Gastroesophageal sphincter (tissue), 4 donors: ENCODE data around the gene ACTMAP. TPM values are rescaled to one million over a fixed set of nuclear protein-coding genes. Genes with fewer than 3 reads are reported as not detected.
A peak's percentile ranks its signal among the peaks of the same experiment; 100 is the strongest.
"Not testable (repeated sequence)": the region's sequence is repeated elsewhere in the genome, so short reads cannot be mapped to it uniquely, and the experiment has no call there.

Experiments used
- ATAC-seq: fragments of 150-250 bp; one replicate; pipeline ENCODE4 v1.9.1; 2016; ENCODE audit warnings: mild to moderate bottlenecking, moderate library complexity
- H3K27ac ChIP-seq, 4 donors: fragments of 200-600 bp; sonication (generic) in 3 of 4; 1 replicate in 3 of 4; 2 replicates in 1 of 4; pipeline ENCODE4 v1.5.1; 2016 to 2019
- H3K27me3 ChIP-seq: fragments of 200-600 bp; sonication (generic); one replicate; pipeline ENCODE4 v1.5.1; 2019
- H3K36me3 ChIP-seq, 2 donors: fragments of 200-600 bp; sonication (generic); one replicate each; pipeline ENCODE4 v1.5.1; 2019; ENCODE audit warnings: control low read depth in 1 of 2
- H3K4me1 ChIP-seq, 3 donors: fragments of 200-600 bp; sonication (generic); 1 replicate in 2 of 3; 2 replicates in 1 of 3; pipeline ENCODE4 v1.5.1; 2016 to 2019; ENCODE audit warnings: control low read depth in 2 of 3
- H3K4me3 ChIP-seq, 2 donors: fragments of 200-600 bp; sonication (generic); one replicate each; pipeline ENCODE4 v1.5.1; 2019; ENCODE audit warnings: mild to moderate bottlenecking in 1 of 2, moderate library complexity in 1 of 2
- H3K9me3 ChIP-seq, 3 donors: fragments of 200-600 bp; sonication (generic); one replicate each; pipeline ENCODE4 v1.5.1; 2017 to 2019; ENCODE audit warnings: control low read depth in 2 of 3
- EP300 ChIP-seq: sonication (generic); formaldehyde crosslinking; IDR thresholded peaks from one replicate; pipeline ENCODE4 v1.6.1; 2017; ENCODE audit warnings: antibody characterized with exemption, mild to moderate bottlenecking
- POLR2A ChIP-seq, 2 donors: fragments of 450-650 bp; IDR thresholded peaks; one replicate each; pipeline ENCODE4 v1.6.1; 2017; ENCODE audit warnings: antibody characterized with exemption in 2 of 2, mild to moderate bottlenecking in 2 of 2, moderate library complexity in 1 of 2
- POLR2AphosphoS5 ChIP-seq: sonication (generic); formaldehyde crosslinking; IDR thresholded peaks from one replicate; pipeline ENCODE4 v1.6.1; 2017; ENCODE audit warnings: antibody characterized with exemption
- WGBS, 2 donors: methylation state at CpG; one replicate each; pipeline ENCODE4 v1.1.5; 2018; ENCODE audit warnings: low coverage in 1 of 2; 5-methylcytosine and 5-hydroxymethylcytosine counted together
- total RNA-seq, 4 donors: library from RNA; depleted of rRNA; stranded (reverse); fragments of >200 nt; gene quantifications; one replicate each; pipeline ENCODE4 v1.1.0, GENCODE V29; 2016
- TF ChIP-seq, protein P1 (sequence below), 4 experiments: fragments of 200-600 bp in 2 of 4; fragments of 450-650 bp in 2 of 4; sonication (generic) in 1 of 4; IDR thresholded peaks; one replicate each; pipeline ENCODE4 v1.5.1; 2017 to 2019; ENCODE audit warnings: antibody characterized with exemption in 4 of 4, mild to moderate bottlenecking in 2 of 4, moderate library complexity in 2 of 4

Gene ACTMAP
- total RNA-seq, 4 donors from 2014 or later: 0.89 to 2.4 (median 2.0) TPM

DNA sequence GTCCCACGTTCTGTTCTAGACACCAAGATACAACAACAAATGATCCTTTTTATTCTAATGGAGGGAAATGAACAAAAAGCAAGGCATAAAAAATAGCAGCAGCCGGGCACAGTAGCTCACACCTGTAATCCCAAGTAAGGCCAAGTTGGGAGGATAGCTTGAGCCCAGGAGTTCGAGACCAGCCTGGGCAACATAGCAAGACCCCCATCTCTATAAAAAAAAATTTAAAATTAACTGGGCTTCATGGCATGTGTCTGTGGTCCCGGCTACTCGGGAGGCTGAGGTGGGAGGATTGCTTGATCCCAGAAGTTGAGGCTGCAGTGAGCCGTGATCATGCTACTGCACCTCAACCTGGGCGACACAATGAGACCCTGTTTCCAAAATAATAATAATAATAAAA, 26.1 kb upstream of the ACTMAP start:
- H3K27me3 ChIP-seq: no peaks in the 10 kb centered on the region
- H3K36me3 ChIP-seq: peaks cover 0 to 7% of the 10 kb centered on the region in 2 donors
- TF ChIP-seq POLR2AphosphoS5 (no peak), EP300 (no peak), POLR2A (IDR thresholded peaks at IDR 0.05) (no peak)
- TF ChIP-seq, protein P1, sequence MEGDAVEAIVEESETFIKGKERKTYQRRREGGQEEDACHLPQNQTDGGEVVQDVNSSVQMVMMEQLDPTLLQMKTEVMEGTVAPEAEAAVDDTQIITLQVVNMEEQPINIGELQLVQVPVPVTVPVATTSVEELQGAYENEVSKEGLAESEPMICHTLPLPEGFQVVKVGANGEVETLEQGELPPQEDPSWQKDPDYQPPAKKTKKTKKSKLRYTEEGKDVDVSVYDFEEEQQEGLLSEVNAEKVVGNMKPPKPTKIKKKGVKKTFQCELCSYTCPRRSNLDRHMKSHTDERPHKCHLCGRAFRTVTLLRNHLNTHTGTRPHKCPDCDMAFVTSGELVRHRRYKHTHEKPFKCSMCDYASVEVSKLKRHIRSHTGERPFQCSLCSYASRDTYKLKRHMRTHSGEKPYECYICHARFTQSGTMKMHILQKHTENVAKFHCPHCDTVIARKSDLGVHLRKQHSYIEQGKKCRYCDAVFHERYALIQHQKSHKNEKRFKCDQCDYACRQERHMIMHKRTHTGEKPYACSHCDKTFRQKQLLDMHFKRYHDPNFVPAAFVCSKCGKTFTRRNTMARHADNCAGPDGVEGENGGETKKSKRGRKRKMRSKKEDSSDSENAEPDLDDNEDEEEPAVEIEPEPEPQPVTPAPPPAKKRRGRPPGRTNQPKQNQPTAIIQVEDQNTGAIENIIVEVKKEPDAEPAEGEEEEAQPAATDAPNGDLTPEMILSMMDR (IDR thresholded peaks at IDR 0.05): no peak
- H3K4me3 ChIP-seq: no peak overlapping the region
- peaks cover 0 to 25% (median 13%) of the 10 kb centered on the region in 3 donors for H3K4me1 ChIP-seq
- no peaks in the 10 kb centered on the region for H3K9me3 ChIP-seq
- H3K27ac ChIP-seq: peak overlapping the region in 3 of 4 donors; percentile 96 to 100 (median 98)
- ATAC-seq: no peak
- WGBS, 2 donors: 62 to 90% methylated on average over 2 to 6 of the region's 7 CpGs

DNA sequence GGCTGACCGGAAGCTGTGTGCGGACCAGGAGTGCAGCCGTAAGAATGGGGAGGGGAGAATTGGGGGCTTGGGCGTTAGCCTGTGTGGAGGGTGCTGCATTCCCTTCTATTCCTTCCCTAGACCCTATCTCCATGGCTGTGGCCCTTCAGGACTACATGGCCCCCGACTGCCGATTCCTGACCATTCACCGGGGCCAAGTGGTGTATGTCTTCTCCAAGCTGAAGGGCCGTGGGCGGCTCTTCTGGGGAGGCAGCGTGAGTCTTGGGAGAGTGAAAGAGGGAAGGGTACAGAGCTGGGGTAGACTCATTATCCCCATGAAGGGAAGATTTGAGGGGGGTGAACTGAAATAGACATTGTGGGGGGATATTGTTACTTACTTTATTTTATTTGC, 25.4 kb upstream of the ACTMAP start:
- no peak for ATAC-seq
- WGBS, 2 donors: 81% methylated on average over 5 of the region's 10 CpGs; no CpG with 5 or more reads in 1 of the 2 donors
- Histone ChIP-seq H3K36me3 (peaks cover 0 to 7% of the 10 kb centered on the region in 2 donors), H3K9me3 (no peaks in the 10 kb centered on the region), H3K4me1 (peaks cover 0 to 25% (median 13%) of the 10 kb centered on the region in 3 donors), H3K27ac (peak overlapping the region in 2 of 4 donors; percentile 4 to 98), H3K4me3 (peak overlapping the region in 1 of 2 donors; percentile 7), H3K27me3 (no peaks in the 10 kb centered on the region)
- TF ChIP-seq, protein P1 (IDR thresholded peaks at IDR 0.05): no peak
- no peak for TF ChIP-seq POLR2A (IDR thresholded peaks at IDR 0.05)
- no peak for TF ChIP-seq EP300
- TF ChIP-seq POLR2AphosphoS5: no peak

DNA sequence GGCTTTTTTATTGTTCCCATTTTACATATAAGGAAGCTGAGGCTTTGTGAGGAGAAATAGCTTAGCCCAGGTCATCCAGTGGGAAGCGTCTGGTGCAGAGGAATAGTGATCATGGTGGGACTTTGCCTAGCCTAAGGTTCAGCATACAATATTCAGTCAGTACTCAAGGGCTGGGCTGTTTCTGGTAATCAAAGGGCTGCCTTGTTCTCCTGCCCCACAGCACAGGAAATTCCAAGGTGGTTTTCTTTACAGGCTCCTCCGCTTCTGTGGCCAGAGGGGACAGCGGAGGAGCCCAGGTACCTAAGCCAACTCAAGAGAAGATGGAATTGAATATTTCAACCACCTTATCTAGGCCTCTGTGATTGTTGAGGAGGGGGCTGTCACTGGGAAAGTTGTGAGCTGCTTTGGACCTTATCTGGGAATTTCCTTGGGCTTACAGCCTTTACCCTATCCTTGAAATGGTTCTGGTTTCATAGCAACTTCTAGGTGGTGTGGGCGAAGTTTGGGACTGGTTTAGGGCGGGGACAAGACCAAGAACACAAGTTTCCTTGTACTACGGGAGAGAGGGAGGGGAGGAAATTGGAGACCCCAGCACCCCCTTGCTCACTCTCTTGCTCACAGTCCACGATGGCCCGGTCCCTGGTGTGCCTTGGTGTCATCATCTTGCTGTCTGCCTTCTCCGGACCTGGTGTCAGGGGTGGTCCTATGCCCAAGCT, 24.8 kb upstream of the ACTMAP start, which contains the start of gene MIA:
TSS of gene MIA (plus strand) at position 606 of the 716 bp plus-strand sequence. CDS start at position 628, 22 bp downstream.
- 58 to 67% methylated on average over 1 to 4 of the region's 9 CpGs for WGBS, 2 donors
- no peak for ATAC-seq
- Histone ChIP-seq H3K9me3 (no peaks in the 10 kb centered on the region), H3K27me3 (no peaks in the 10 kb centered on the region), H3K4me1 (peaks cover 0 to 25% (median 13%) of the 10 kb centered on the region in 3 donors), H3K27ac (peak within 1 kb of the TSS in 2 of 4 donors; percentile 4 to 98), H3K4me3 (peak within 1 kb of the TSS in 1 of 2 donors; percentile 7), H3K36me3 (peaks cover 0 to 2% of the 10 kb centered on the region in 2 donors)
- TF ChIP-seq POLR2AphosphoS5: no peak
- TF ChIP-seq, protein P1 (IDR thresholded peaks at IDR 0.05): no peak
- TF ChIP-seq POLR2A (IDR thresholded peaks at IDR 0.05): no peak

GRCh38 chr19:40771101-40771862, 21.0 kb upstream of the ACTMAP start:
- not testable (repeated sequence) for H3K27ac ChIP-seq, H3K4me1 ChIP-seq, ATAC-seq, H3K9me3 ChIP-seq, H3K27me3 ChIP-seq, H3K4me3 ChIP-seq
- peaks cover 0 to 14% of the 10 kb centered on the region in 2 donors for H3K36me3 ChIP-seq
- 88 to 96% methylated on average over 3 to 9 of the region's 10 CpGs for WGBS, 2 donors

GRCh38 chr19:40768869-40769268, 18.6 kb upstream of the ACTMAP start:
- Histone ChIP-seq H3K36me3 (peaks cover 0 to 38% of the 10 kb centered on the region in 2 donors), H3K27me3 (no peaks in the 10 kb centered on the region), H3K27ac (no peak overlapping the region), H3K4me1 (no peaks in the 10 kb centered on the region), H3K9me3 (no peaks in the 10 kb centered on the region), H3K4me3 (no peak overlapping the region)
- no peak for ATAC-seq
- TF ChIP-seq EP300 (no peak), POLR2A (IDR thresholded peaks at IDR 0.05) (no peak), POLR2AphosphoS5 (no peak)
- TF ChIP-seq, protein P1 (IDR thresholded peaks at IDR 0.05): no peak
- WGBS, 2 donors: 76 to 95% methylated on average over 4 to 5 of the region's 5 CpGs

GRCh38 chr19:40766385-40766784, 16.1 kb upstream of the ACTMAP start:
- not testable (repeated sequence) for H3K27ac ChIP-seq, H3K27me3 ChIP-seq, ATAC-seq, H3K4me3 ChIP-seq, H3K9me3 ChIP-seq, H3K4me1 ChIP-seq
- 91% methylated on average over 10 of the region's 13 CpGs; no CpG with 5 or more reads in 1 of the 2 donors for WGBS, 2 donors
- H3K36me3 ChIP-seq: peaks cover 4 to 63% of the 10 kb centered on the region in 2 donors
